HG03469 (cell line): ENCODE results near the gene ANKRD2.
"Not testable (repeated sequence)": the region's sequence is repeated elsewhere in the genome, so short reads cannot be mapped to it uniquely, and the experiment has no call there.

Experiments used
- ATAC-seq: cut with Tn5 transposase; IDR thresholded peaks from one replicate; pipeline ENCODE4 v1.9.1; 2021; ENCODE audit warnings: mild to moderate bottlenecking, moderate library complexity, moderate number of reproducible peaks; ENCODE audit not compliant: unreplicated experiment

Gene ANKRD2

DNA sequence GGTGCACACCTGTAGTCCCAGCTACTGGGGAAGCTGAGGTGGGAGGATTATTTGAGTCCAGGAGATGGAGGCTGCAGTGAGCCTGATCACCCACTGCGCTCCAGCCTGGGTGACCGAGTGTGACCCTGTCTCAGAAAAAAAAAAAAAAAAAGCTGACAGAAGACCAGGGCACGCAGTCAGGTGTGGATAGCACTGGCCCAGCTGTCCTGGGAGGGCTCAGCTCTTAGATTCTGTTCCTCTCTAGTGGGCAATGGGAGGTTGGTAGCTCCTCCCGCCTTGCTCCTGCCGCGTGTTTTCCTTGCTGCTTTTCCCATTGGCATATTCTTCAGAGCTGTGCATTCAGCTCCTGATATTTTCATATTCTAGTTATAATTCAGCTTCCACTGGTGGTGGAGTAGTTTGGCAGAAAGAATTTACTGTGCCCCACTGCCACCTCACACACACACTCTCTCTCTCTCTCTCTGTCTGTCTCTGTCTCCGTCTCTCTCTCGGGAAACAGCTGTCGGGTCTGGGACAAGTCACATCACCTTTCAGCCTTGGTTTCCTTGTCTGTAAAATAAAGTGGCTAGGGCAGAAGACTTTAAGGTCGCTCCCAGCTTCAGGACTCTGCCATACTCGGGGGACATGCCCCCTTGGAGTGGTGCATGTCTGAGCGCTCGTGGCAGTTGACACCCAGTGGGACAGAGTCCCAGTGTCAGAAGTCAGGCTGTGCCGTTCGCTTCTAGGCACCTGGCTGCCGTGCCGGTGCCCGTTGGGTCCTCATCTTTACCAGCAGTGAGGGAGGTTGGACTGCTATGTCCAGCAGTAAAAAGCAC, 25.9 kb upstream of the ANKRD2 start:
- no peak for ATAC-seq

- no peak for ATAC-seq
Observed at GRCh38 chr10:97547271-97547600, 25.3 kb upstream of the ANKRD2 start.

GRCh38 chr10:97547962-97548361, 24.6 kb upstream of the ANKRD2 start:
- no peak for ATAC-seq

DNA sequence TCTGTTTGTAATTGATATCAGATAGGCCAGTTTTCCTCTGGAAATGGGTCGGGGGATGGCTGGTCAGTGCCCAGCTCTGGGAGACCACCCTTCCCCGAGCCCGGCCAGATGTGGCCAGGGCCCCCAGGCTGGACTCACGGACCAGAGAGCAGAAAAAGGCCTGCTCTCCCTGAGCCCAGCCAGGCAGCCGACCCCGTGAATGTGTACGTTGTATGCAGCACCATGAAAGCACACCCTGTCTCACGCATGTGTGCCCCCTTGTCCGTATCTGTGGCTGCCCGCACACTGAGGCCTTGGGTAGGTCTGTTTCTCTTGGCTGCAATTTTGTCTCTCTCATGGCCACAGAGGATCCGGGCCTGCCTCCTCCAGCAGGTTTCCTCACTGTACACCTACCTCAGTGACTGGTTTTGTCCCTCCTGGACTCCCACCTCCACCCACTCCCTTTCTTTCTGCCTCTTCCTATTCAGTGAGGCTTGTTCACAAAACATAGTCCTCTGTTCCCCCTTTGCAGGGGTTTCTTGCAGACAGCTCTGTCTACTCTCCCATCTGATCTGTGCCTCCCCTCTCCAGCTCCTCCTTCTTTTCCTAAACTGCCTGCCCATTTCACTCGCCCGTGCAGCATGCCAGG, 23.6 kb upstream of the ANKRD2 start:
- no peak for ATAC-seq

DNA sequence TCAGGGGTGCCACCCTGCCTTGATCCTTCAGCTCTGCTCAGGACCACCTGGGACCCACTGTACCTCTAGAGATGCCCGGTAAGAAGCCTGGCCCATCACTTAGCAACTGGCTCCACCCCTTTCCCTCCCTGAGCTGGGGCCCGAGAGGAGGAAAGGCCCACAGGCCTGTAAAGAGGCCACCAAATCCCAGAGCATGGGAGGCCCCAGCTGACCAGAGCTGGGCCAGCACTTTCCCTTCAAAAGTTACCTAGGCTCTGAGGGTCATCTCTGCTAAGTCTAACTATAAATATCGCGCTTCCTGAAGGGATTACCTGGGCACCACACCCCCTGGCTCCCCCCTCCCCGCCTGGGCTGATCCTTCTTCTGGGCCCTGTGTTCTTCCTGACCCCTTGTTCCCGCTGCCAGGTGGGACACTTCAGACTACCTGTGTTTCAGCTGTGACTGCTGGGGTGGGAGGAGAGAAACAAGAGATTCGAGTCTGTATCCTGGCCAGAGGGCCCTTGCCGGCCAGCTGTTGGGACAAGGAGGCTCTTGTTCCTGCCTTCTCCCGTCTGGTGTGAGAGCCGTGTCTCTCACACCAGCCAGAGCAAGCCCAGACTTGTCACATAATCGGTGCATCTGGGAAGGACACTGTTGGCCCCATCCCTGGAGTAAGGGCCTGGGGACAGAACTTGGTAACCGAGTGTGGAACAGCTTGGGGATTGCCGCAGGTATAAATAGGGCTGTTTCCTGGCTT, 22.8 kb upstream of the ANKRD2 start:
- no peak for ATAC-seq

- ATAC-seq = no peak
Observed at GRCh38 chr10:97550336-97551149, 22.0 kb upstream of the ANKRD2 start.

- no peak for ATAC-seq
Observed at GRCh38 chr10:97551271-97551670, 21.3 kb upstream of the ANKRD2 start.

GRCh38 chr10:97553575-97554031, 19.0 kb upstream of the ANKRD2 start:
- no peak for ATAC-seq

DNA sequence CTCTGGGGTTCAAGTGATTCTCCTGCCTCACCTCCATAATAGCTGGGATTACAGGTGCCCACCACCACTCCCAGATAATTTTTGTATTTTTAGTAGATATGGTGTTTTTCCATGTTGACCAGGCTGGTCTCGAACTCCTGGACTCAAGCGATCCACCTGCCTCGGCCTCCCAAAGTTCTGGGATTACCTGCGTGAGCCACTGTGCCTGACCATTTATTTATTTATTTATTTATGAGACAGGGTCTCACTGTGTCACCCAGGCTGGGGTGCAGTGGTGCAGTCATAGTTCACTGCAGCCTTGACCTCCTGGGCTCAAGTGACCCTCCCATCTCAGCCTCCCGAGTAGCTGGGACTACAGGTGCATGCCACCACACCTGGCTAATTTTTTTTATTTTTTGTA, 18.2 kb upstream of the ANKRD2 start:
- ATAC-seq = not testable (repeated sequence)

DNA sequence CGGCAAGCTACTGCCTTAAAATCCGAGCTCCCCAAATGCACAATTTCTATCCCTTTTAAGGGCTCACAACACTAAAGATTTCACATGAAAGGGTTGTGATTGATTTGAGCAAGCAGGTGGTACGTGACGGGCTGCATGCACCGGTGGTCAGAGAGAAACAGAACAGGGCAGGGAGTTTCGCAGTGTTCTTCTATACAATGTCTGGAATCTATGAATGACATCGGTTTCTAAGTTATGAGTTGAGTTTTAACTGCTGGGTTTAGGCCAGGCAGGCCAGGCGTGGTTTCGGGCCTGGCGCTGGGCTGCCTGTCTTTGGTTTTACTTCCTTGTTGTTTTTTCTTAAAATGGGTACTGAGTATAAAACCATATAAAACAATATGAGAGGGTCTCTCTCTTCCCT, 17.0 kb upstream of the ANKRD2 start:
- ATAC-seq = not testable (repeated sequence)

DNA sequence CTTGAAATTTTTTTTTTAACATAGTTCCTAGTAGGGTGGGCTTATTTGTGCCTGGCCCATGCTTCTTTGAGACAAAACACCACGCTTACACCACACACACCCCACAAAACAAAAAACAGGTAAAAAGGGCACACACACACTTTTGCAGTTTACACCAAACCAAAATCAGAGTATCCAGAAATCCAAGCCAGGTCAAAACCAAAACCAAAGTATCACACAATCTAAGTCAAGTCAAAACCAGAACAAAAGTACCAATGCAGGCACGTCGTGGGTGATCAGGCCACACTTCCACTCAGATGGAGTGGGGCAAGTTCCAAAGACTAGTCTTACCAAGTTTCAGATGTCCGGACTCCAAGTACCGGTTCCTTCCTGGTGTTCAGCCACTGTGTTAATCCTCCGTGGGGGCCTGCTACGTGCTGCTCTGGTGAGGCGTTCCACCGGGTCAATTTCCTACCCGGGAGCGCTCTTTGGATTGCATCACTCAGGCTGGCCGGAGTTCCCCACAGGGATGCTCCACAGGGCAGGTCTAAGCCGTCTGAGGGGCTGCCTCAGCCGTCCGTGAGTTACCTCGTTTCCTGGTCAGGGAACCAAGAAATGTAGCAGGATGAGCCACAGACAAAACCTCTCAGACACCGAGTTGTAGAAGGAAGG, 11.7 kb upstream of the ANKRD2 start:
- ATAC-seq = not testable (repeated sequence)

GRCh38 chr10:97561386-97562077, 11.0 kb upstream of the ANKRD2 start:
- ATAC-seq = not testable (repeated sequence)

- not testable (repeated sequence) for ATAC-seq
Observed at GRCh38 chr10:97562329-97562728, 10.2 kb upstream of the ANKRD2 start.

DNA sequence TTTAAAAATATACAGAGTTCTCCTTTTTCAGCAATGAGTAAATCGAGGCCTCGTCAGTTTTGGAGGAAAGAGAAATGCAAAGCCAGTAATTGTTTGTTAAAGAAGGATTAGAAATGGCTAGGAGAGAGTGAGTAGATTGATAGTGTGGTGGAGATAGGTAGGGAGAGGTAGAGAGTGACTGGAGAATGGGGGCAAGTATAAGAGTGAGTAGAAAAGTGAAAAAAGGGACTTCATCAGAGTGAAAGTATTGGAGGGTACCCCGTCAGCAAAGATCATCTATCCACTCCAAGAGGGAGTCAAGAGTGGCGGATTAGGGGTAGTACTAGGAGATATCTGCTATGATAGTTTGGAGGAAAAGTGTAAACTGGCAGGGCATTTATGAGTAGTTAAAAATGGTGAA, 9.2 kb upstream of the ANKRD2 start:
- no peak for ATAC-seq

DNA sequence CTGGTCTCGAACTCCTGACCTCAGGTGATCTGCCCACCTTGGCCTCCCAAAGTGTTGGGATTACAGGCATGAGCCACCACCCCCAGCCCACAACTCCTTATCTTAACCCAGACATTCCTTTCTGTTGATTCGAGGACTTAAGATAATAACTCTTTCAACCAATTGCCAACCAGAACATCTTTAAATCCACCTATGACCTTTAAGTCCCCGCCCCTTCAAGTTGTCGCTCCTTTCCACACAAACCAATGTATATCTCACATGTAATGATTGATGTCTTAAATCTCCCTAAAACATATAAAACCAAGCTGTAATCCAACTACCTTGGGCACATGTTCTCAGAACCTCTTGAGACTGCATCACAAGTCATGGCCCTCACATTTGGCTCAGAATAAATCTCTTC, 7.8 kb upstream of the ANKRD2 start:
- no peak for ATAC-seq

DNA sequence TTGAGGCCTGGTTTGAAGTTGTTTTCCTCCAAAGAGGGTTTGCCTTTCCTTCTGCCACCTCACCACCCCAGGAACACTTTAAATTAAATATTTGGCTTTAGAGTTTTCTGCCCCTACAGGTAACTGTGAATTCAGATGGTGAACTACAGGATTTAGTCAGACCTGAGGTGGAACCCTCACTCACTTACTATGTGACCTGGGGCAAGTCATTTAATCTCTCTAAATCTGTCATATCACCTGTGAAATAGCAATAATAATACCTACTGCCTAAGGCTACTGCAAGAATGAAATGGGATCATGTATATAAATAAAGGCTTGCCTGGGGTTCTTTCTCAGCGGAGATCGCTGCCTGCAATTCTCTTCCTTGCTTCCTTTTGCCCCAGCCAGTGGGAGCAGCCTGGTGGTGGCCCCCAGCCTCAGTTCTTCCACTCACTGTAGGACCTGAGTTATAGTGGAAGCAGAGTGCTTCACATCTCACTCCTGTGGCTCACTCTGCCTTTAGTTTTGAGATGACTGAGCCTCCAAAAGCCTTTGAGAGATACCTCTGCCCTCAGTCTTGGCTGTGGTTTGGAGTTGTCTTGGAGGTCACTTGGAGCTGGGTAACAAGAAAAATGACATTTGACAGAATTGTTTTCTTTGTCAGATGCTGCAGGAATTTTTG, 6.1 kb upstream of the ANKRD2 start:
- ATAC-seq = no peak

- ATAC-seq = no peak
Observed at GRCh38 chr10:97567891-97568290, 4.7 kb upstream of the ANKRD2 start.

DNA sequence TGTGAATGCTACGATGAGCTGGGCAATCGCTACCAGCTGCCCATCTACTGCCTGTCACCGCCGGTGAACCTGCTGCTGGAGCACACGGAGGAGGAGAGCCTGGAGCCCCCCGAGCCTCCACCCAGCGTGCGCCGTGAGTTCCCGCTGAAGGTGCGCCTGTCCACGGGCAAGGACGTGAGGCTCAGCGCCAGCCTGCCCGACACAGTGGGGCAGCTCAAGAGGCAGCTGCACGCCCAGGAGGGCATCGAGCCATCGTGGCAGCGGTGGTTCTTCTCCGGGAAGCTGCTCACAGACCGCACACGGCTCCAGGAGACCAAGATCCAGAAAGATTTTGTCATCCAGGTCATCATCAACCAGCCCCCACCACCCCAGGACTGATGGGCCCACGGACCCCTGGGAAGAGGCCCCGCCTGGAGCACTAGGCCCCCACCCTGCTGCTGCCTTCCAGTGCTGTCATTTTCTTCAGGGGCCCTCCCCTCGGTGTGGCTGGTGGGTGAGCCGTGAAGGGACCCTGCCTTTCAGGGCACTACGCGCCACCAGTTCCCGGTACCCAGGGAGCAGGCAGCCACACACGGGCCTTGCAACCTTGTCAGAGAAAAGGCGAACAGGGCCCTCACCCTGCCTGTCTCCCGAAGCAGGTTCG, 2.3 kb upstream of the ANKRD2 start:
- ATAC-seq = no peak
